Ovary (tissue), 3 donors: Measurements from ENCODE around the gene NECTIN1.

Source experiments
- POLR2A ChIP-seq: fragments of 450-650 bp; IDR thresholded peaks from one replicate; pipeline ENCODE4 v1.6.1; 2017; ENCODE audit warnings: antibody characterized with exemption, mild to moderate bottlenecking, moderate library complexity
- TF ChIP-seq, protein P1 (sequence below), 3 donors: fragments of 450-650 bp in 2 of 3; fragments of 200-600 bp in 1 of 3; IDR thresholded peaks; one replicate each; pipeline versions ENCODE4 v1.5.1 to v1.8.0; 2016 to 2022; ENCODE audit warnings: antibody characterized with exemption in 3 of 3, mild to moderate bottlenecking in 1 of 3
- donor health status: DM: no; HTN: no; CAD: no.

- TF ChIP-seq, protein P1, sequence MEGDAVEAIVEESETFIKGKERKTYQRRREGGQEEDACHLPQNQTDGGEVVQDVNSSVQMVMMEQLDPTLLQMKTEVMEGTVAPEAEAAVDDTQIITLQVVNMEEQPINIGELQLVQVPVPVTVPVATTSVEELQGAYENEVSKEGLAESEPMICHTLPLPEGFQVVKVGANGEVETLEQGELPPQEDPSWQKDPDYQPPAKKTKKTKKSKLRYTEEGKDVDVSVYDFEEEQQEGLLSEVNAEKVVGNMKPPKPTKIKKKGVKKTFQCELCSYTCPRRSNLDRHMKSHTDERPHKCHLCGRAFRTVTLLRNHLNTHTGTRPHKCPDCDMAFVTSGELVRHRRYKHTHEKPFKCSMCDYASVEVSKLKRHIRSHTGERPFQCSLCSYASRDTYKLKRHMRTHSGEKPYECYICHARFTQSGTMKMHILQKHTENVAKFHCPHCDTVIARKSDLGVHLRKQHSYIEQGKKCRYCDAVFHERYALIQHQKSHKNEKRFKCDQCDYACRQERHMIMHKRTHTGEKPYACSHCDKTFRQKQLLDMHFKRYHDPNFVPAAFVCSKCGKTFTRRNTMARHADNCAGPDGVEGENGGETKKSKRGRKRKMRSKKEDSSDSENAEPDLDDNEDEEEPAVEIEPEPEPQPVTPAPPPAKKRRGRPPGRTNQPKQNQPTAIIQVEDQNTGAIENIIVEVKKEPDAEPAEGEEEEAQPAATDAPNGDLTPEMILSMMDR (IDR thresholded peaks at IDR 0.05), result no peak
- no peak for TF ChIP-seq POLR2A
These were observed 37.1 kb downstream of the NECTIN1 start for GRCh38 chr11:119691701-119692539.
